GM12878 (cell line): ENCODE data around the gene EXD3. TPM values are rescaled to one million over a fixed set of nuclear protein-coding genes. Genes with fewer than 3 reads are reported as not detected.

ENCODE experiments used
- ATAC-seq: fragments of 200-7000 bp; cut with Tn5 transposase; 3 replicates; pipeline ENCODE4 v1.9.1; 2020; ENCODE audit warnings: mild to moderate bottlenecking, moderate library complexity
- BruUV-seq: library from RNA; stranded (reverse); fragments of 400-500 nt; replicated peaks from 2 replicates; lab custom pipeline; 2021; lab: Mats Ljungman, UMichigan
- CTCF ChIA-PET: fragments of 300-600 bp; sonication (Branson Sonifier 250); formaldehyde crosslinking; extraction: SDS; loops from one replicate; lab custom pipeline; 2021; ENCODE audit warnings: inconsistent platforms; lab: Yijun Ruan, JAX
- POLR2A ChIA-PET: fragments of 350-600 bp; formaldehyde crosslinking; extraction: SDS; loops from one replicate; lab custom pipeline; 2021; ENCODE audit warnings: inconsistent platforms; lab: Charles Lee
- RAD21 ChIA-PET: fragments of 300-600 bp; sonication (Branson Sonifier 250); formaldehyde crosslinking; loops from one replicate; lab custom pipeline; 2023; ENCODE audit warnings: antibody characterized with exemption; ENCODE audit not compliant: unreplicated experiment; lab: Charles Lee
- SMC1A ChIA-PET: fragments of 300-600 bp; sonication (Branson Sonifier 250); formaldehyde crosslinking; loops from one replicate; lab custom pipeline; 2023; ENCODE audit not compliant: unreplicated experiment, uncharacterized antibody; lab: Charles Lee
- DNase-seq: peaks from one replicate; pipeline ENCODE4 v3.0.0-alpha.2; 2011; ENCODE audit warnings: low read depth, low spot score
- FAIRE-seq: peaks from 3 replicates; lab custom pipeline; 2011; peaks lifted over from hg19 to GRCh38; lab: Jason Lieb, UNC
- H2AFZ ChIP-seq: 2 replicates; pipeline ENCODE4 v1.6.0; 2011; ENCODE audit warnings: low read depth, low read length, control low read depth; ENCODE audit not compliant: control insufficient read depth
- H3K27ac ChIP-seq: 2 replicates; pipeline ENCODE4 v1.5.1; 2011; ENCODE audit warnings: control low read depth; ENCODE audit not compliant: control insufficient read depth, insufficient read depth
- H3K27me3 ChIP-seq, 2 experiments: replicated peaks in 1 of 2; 2 replicates each; pipeline versions ENCODE4 v1.6.0 to v1.6.1; 2011; ENCODE audit warnings: low read length in 1 of 2; ENCODE audit not compliant: control insufficient read depth in 2 of 2, insufficient read depth in 2 of 2
- H3K36me3 ChIP-seq, 2 experiments: 2 replicates each; pipeline ENCODE4 v1.5.1; 2011; ENCODE audit warnings: low read length in 1 of 2; ENCODE audit not compliant: control insufficient read depth in 2 of 2, insufficient read depth in 2 of 2
- H3K4me1 ChIP-seq: 2 replicates; pipeline ENCODE4 v1.6.1; 2011; ENCODE audit warnings: mild to moderate bottlenecking, low read length, moderate library complexity, mixed read lengths; ENCODE audit not compliant: control insufficient read depth, insufficient read depth
- H3K4me2 ChIP-seq: 2 replicates; pipeline ENCODE4 v1.6.0; 2011; ENCODE audit warnings: control low read depth; ENCODE audit not compliant: control insufficient read depth, insufficient read depth
- H3K4me3 ChIP-seq: fragments of 200-600 bp; sonication (generic); 2 replicates; pipeline ENCODE4 v1.5.1; 2016
- H3K79me2 ChIP-seq: 2 replicates; pipeline ENCODE4 v1.6.0; 2011; ENCODE audit warnings: low read length; ENCODE audit not compliant: control insufficient read depth, insufficient read depth
- H3K9ac ChIP-seq: 2 replicates; pipeline ENCODE4 v1.8.0; 2011; ENCODE audit warnings: low read length, control low read depth, mixed read lengths; ENCODE audit not compliant: control insufficient read depth, insufficient read depth
- H3K9me3 ChIP-seq: replicated peaks from 3 replicates; pipeline ENCODE4 v1.5.1; 2011; ENCODE audit warnings: mild to moderate bottlenecking, low read length; ENCODE audit not compliant: control insufficient read depth, insufficient read depth
- H4K20me1 ChIP-seq: 2 replicates; pipeline ENCODE4 v1.6.0; 2011; ENCODE audit not compliant: control insufficient read depth, insufficient read depth
- ASH2L ChIP-seq: fragments of 300-600, 200-600 bp; sonication (generic); IDR thresholded peaks from 2 replicates; pipeline ENCODE4 v1.6.1; 2017; ENCODE audit warnings: low read depth, mild to moderate bottlenecking, borderline replicate concordance
- BCL11A ChIP-seq: IDR thresholded peaks from 2 replicates; pipeline ENCODE4 v1.6.1; 2011; ENCODE audit warnings: low read depth, low read length
- BMI1 ChIP-seq: fragments of 450-650 bp; IDR thresholded peaks from 2 replicates; pipeline ENCODE4 v1.6.1; 2016; ENCODE audit warnings: mild to moderate bottlenecking, moderate library complexity, borderline replicate concordance
- CEBPB ChIP-seq, 2 experiments: fragments of 150-350 bp in 1 of 2; IDR thresholded peaks; 2 replicates each; pipeline ENCODE4 v1.6.1; 2012 to 2014; ENCODE audit warnings: low read depth in 2 of 2, low read length in 2 of 2, borderline replicate concordance in 1 of 2, inconsistent platforms in 1 of 2
- CREM ChIP-seq: IDR thresholded peaks from 2 replicates; pipeline ENCODE4 v1.6.1; 2014; ENCODE audit warnings: antibody characterized with exemption, low read depth
- ESRRA ChIP-seq: IDR thresholded peaks from 2 replicates; pipeline ENCODE4 v1.6.1; 2012; ENCODE audit warnings: mild to moderate bottlenecking, low read length, improper control_type of control experiment
- ETV6 ChIP-seq, 2 experiments: fragments of 450-650 bp in 1 of 2; IDR thresholded peaks in 1 of 2; conservative IDR thresholded peaks in 1 of 2; 2 replicates each; pipeline ENCODE4 v1.6.1; 2014; ENCODE audit warnings: antibody characterized with exemption in 1 of 2, borderline replicate concordance in 1 of 2, low read depth in 1 of 2, mild to moderate bottlenecking in 1 of 2, moderate library complexity in 1 of 2
- JUND ChIP-seq: IDR thresholded peaks from 2 replicates; pipeline ENCODE4 v1.6.1; 2012; ENCODE audit warnings: low read depth, mild to moderate bottlenecking, low read length, improper control_type of control experiment, moderate library complexity
- NBN ChIP-seq: fragments of 450-650 bp; IDR thresholded peaks from 2 replicates; pipeline ENCODE4 v1.6.1; 2016
- NR2C1 ChIP-seq: fragments of 450-650 bp; IDR thresholded peaks from 2 replicates; pipeline ENCODE4 v1.6.1; 2017; ENCODE audit warnings: antibody characterized with exemption, mild to moderate bottlenecking, moderate library complexity
- POLR2AphosphoS5 ChIP-seq: IDR thresholded peaks from 2 replicates; pipeline ENCODE4 v1.6.1; 2011; ENCODE audit warnings: mild to moderate bottlenecking, low read length, inconsistent platforms
- REST ChIP-seq: IDR thresholded peaks from 2 replicates; pipeline ENCODE4 v1.6.1; 2012; ENCODE audit warnings: mild to moderate bottlenecking, low read depth, low read length
- SMARCA5 ChIP-seq: fragments of 450-650 bp; IDR thresholded peaks from 2 replicates; pipeline ENCODE4 v1.6.1; 2017; ENCODE audit warnings: mild to moderate bottlenecking
- SRF ChIP-seq, 2 experiments: IDR thresholded peaks; 2 replicates each; pipeline ENCODE4 v1.6.1; 2011; ENCODE audit warnings: low read depth in 2 of 2, low read length in 2 of 2, mild to moderate bottlenecking in 1 of 2, moderate library complexity in 1 of 2
- ZSCAN29 ChIP-seq: fragments of 450-650 bp; IDR thresholded peaks from 2 replicates; pipeline ENCODE4 v1.6.1; 2017; ENCODE audit warnings: mild to moderate bottlenecking, moderate library complexity
- WGBS: methylation state at CpG from one replicate; pipeline ENCODE4 v1.1.6; 2016; ENCODE audit warnings: low lambda C conversion rate; ENCODE audit not compliant: insufficient replicate concordance, insufficient coverage; ENCODE audit errors: missing lambda C conversion rate; 5-methylcytosine and 5-hydroxymethylcytosine counted together
- in situ Hi-C: fragments of 300-500 bp; cut with MboI; formaldehyde crosslinking; loops from 9 replicates; pipeline ENCODE4 v1.14.3; 2018; ENCODE audit warnings: mixed read lengths
- intact Hi-C: fragments of 100-400 bp; cut with micrococcal nuclease; formaldehyde crosslinking; loops from one replicate; pipeline ENCODE4 v1.14.2; 2022; ENCODE audit not compliant: unreplicated experiment
- polyA plus RNA-seq, 11 experiments: library from polyadenylated mRNA; depleted of rRNA in 4 of 11; unstranded in 6 of 11; stranded (reverse) in 5 of 11; fragments of >200 nt; fragmentation: Nextera tagmentation in 4 of 11; fragmentation: Illumina TruSeq in 1 of 11; extraction: Ambion mirVana in 4 of 11; extraction: Trizol in 1 of 11; gene quantifications; 1 replicate in 1 of 11; 2 replicates in 10 of 11; pipeline versions ENCODE4 v1.2.1 to v1.2.3, GENCODE V29; 2011 to 2016; ENCODE audit warnings: inconsistent platforms in 2 of 11, missing spikeins in 2 of 11, low read depth in 1 of 11
- total RNA-seq, 4 experiments: library from RNA; depleted of rRNA in 3 of 4; stranded (reverse); fragments of >200 nt in 3 of 4; fragmentation: Illumina TruSeq in 1 of 4; extraction: Trizol in 1 of 4; gene quantifications; 2 replicates each; pipeline versions ENCODE4 v1.2.1 to v1.2.3, GENCODE V29; 2013 to 2021

EXD3 gene
- total and polyA plus RNA-seq, 10 of the 15 experiments (the other 5 are each of a cell fraction or from before 2014, with no cell fraction given) = 0.21 to 7.1 (median 3.6) TPM

GRCh38 chr9:137380171-137380570, 42.8 kb downstream of the EXD3 start:
- Histone ChIP-seq H3K4me2 (no peak overlapping the region), H4K20me1 (no peaks in the 10 kb centered on the region), H3K36me3 (no peaks in the 10 kb centered on the region), H2AFZ (no peak overlapping the region), H3K27ac (no peak overlapping the region), H3K9ac (no peak overlapping the region), H3K4me3 (no peak overlapping the region), H3K9me3 (peaks cover 1% of the 10 kb centered on the region; the same call in 2 of the 3 replicates), H3K79me2 (no peaks in the 10 kb centered on the region), H3K4me1 (no peaks in the 10 kb centered on the region), H3K27me3 (no peaks in the 10 kb centered on the region)
- POLR2A ChIA-PET = no interaction called here
- ATAC-seq (no peak), DNase-seq (no peak), FAIRE-seq (no peak)
- no TSS peak for BruUV-seq
- TF ChIP-seq ASH2L (no peak), REST (no peak), SMARCA5 (no peak)
- in situ Hi-C loops = no loop called here
- intact Hi-C loops = no loop called here
- CTCF ChIA-PET = no interaction called here
- SMC1A ChIA-PET = no interaction called here
- RAD21 ChIA-PET = no interaction called here
- no CpG with 5 or more reads among the region's 16 CpGs for WGBS

GRCh38 chr9:137379761-137380161, 43.2 kb downstream of the EXD3 start:
- WGBS = 48% methylated on average over 9 of the region's 12 CpGs
- BruUV-seq = no TSS peak
- RAD21 ChIA-PET = no interaction called here
- Histone ChIP-seq H3K36me3 (no peaks in the 10 kb centered on the region), H3K27ac (no peak overlapping the region), H3K79me2 (no peaks in the 10 kb centered on the region), H3K27me3 (no peaks in the 10 kb centered on the region), H3K9me3 (peaks cover 2% of the 10 kb centered on the region; the same call in 2 of the 3 replicates), H3K4me2 (no peak overlapping the region), H2AFZ (no peak overlapping the region), H3K4me1 (no peaks in the 10 kb centered on the region), H4K20me1 (no peaks in the 10 kb centered on the region), H3K4me3 (no peak overlapping the region), H3K9ac (no peak overlapping the region)
- POLR2A ChIA-PET = interaction anchor here (0.5 kb wide), 1 partner anchor 16 kb away, joined by 3 read pairs; no protein-coding TSS in a partner anchor
- SMC1A ChIA-PET = no interaction called here
- CTCF ChIA-PET = no interaction called here
- intact Hi-C loops (no loop called here), in situ Hi-C loops (no loop called here)
- FAIRE-seq (no peak), ATAC-seq (no peak), DNase-seq (no peak)
- no peak for TF ChIP-seq CREM
- TF ChIP-seq SRF (IDR thresholded peaks at IDR 0.05; ENCODE audit: low read depth in 2 of 2, low read length in 2 of 2) = no peak
- no peak for TF ChIP-seq CEBPB (IDR thresholded peaks at IDR 0.05; ENCODE audit: borderline replicate concordance in 1 of 2, low read depth in 2 of 2, low read length in 2 of 2)
- TF ChIP-seq ZSCAN29 = no peak
- TF ChIP-seq BCL11A = no peak
- TF ChIP-seq JUND = no peak
- TF ChIP-seq ETV6 (conservative IDR thresholded peaks at IDR 0.05 in 1 of 2, IDR thresholded peaks at IDR 0.05 in 1 of 2; ENCODE audit: borderline replicate concordance in 1 of 2, low read depth in 1 of 2) = no peak
- no peak for TF ChIP-seq ESRRA
- TF ChIP-seq POLR2AphosphoS5 = no peak
- TF ChIP-seq NBN = no peak
- TF ChIP-seq NR2C1 = no peak
- no peak for TF ChIP-seq BMI1
